KMS-11 (cell line): ENCODE results near the gene GPATCH1.
"Not testable (repeated sequence)": the region's sequence is repeated elsewhere in the genome, so short reads cannot be mapped to it uniquely, and the experiment has no call there.

Experiments used
- H2AFZ ChIP-seq: fragments of 200-600 bp; sonication (generic); 2 replicates; pipeline ENCODE4 v1.6.1; 2016; ENCODE audit warnings: antibody characterized with exemption, mixed run types, low read depth
- H3K27ac ChIP-seq: fragments of 200-600 bp; sonication (generic); 2 replicates; pipeline ENCODE4 v1.6.1; 2016; ENCODE audit warnings: mild to moderate bottlenecking, mixed run types
- H3K27me3 ChIP-seq: fragments of 200-600 bp; sonication (generic); 2 replicates; pipeline ENCODE4 v1.6.1; 2017; ENCODE audit warnings: mild to moderate bottlenecking, low read depth, mixed run types, moderate library complexity; ENCODE audit not compliant: insufficient read depth
- H3K36me3 ChIP-seq: fragments of 200-600 bp; sonication (generic); 2 replicates; pipeline ENCODE4 v1.6.1; 2017; ENCODE audit warnings: mild to moderate bottlenecking, mixed run types; ENCODE audit not compliant: insufficient read depth
- H3K4me1 ChIP-seq: fragments of 200-600 bp; sonication (generic); 2 replicates; pipeline ENCODE4 v1.6.1; 2016; ENCODE audit warnings: mild to moderate bottlenecking, low read depth, mixed run types; ENCODE audit not compliant: poor library complexity, severe bottlenecking
- H3K4me2 ChIP-seq: fragments of 200-600 bp; sonication (generic); 2 replicates; pipeline ENCODE4 v1.7.0; 2016; ENCODE audit warnings: mild to moderate bottlenecking, mixed run types
- H3K4me3 ChIP-seq: fragments of 200-600 bp; sonication (generic); IDR thresholded peaks from 2 replicates; pipeline ENCODE4 v1.6.1; 2017; ENCODE audit warnings: low read depth, low read length, mixed read lengths; ENCODE audit not compliant: insufficient read depth
- H3K79me2 ChIP-seq: fragments of 200-600 bp; sonication (generic); 2 replicates; pipeline ENCODE4 v1.6.1; 2016; ENCODE audit warnings: low read depth, mixed run types; ENCODE audit not compliant: insufficient read depth
- H3K9ac ChIP-seq: fragments of 200-600 bp; sonication (generic); 2 replicates; pipeline ENCODE4 v1.6.1; 2016; ENCODE audit warnings: mild to moderate bottlenecking, mixed run types
- H4K20me1 ChIP-seq: fragments of 200-600 bp; sonication (generic); 2 replicates; pipeline ENCODE4 v1.6.1; 2016; ENCODE audit warnings: mild to moderate bottlenecking, mixed run types; ENCODE audit not compliant: insufficient read depth
- TF ChIP-seq, protein P1 (sequence below): fragments of 200-600 bp; sonication (generic); conservative IDR thresholded peaks from 2 replicates; pipeline ENCODE4 v1.6.1; 2017; ENCODE audit warnings: low read depth, mild to moderate bottlenecking, antibody characterized with exemption, low read length, moderate library complexity, mixed read lengths

The GPATCH1 gene

GRCh38 chr19:33163481-33163880 is 82.5 kb downstream of the GPATCH1 start:
- H4K20me1 ChIP-seq: no peaks in the 10 kb centered on the region
- H2AFZ ChIP-seq: no peak overlapping the region
- H3K4me3 ChIP-seq: no peak overlapping the region
- no peaks in the 10 kb centered on the region for H3K79me2 ChIP-seq
- H3K4me1 ChIP-seq: peaks cover 8% of the 10 kb centered on the region
- TF ChIP-seq, protein P1, sequence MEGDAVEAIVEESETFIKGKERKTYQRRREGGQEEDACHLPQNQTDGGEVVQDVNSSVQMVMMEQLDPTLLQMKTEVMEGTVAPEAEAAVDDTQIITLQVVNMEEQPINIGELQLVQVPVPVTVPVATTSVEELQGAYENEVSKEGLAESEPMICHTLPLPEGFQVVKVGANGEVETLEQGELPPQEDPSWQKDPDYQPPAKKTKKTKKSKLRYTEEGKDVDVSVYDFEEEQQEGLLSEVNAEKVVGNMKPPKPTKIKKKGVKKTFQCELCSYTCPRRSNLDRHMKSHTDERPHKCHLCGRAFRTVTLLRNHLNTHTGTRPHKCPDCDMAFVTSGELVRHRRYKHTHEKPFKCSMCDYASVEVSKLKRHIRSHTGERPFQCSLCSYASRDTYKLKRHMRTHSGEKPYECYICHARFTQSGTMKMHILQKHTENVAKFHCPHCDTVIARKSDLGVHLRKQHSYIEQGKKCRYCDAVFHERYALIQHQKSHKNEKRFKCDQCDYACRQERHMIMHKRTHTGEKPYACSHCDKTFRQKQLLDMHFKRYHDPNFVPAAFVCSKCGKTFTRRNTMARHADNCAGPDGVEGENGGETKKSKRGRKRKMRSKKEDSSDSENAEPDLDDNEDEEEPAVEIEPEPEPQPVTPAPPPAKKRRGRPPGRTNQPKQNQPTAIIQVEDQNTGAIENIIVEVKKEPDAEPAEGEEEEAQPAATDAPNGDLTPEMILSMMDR: no peak
- H3K27me3 ChIP-seq: no peaks in the 10 kb centered on the region
- no peak overlapping the region for H3K4me2 ChIP-seq
- H3K27ac ChIP-seq: no peak overlapping the region
- no peak overlapping the region for H3K9ac ChIP-seq
- no peaks in the 10 kb centered on the region for H3K36me3 ChIP-seq

DNA sequence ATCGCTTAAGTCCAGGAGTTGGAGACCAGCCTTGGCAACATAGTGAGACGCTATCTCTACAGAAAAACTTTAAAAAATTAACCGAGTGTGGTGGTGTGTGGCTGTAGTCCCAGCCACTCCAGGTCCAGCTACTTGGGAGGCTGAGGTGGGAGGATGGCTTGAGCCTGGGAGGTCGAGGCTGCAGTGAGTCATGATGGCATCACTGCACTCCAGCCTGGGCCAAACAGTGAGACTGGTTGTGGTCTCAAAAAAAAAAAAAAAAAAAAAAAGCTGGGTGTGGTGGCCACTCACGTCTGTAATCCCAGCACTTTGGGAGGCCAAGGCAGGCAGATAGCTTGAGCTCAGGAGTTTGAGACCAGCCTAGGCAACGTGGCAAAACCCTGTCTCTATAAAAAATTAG is 85.1 kb downstream of the GPATCH1 start:
- H3K36me3 ChIP-seq, H3K27ac ChIP-seq, H3K27me3 ChIP-seq, H3K4me1 ChIP-seq, H3K79me2 ChIP-seq, H4K20me1 ChIP-seq, H3K4me3 ChIP-seq, H3K9ac ChIP-seq, H3K4me2 ChIP-seq, H2AFZ ChIP-seq: not testable (repeated sequence)

DNA sequence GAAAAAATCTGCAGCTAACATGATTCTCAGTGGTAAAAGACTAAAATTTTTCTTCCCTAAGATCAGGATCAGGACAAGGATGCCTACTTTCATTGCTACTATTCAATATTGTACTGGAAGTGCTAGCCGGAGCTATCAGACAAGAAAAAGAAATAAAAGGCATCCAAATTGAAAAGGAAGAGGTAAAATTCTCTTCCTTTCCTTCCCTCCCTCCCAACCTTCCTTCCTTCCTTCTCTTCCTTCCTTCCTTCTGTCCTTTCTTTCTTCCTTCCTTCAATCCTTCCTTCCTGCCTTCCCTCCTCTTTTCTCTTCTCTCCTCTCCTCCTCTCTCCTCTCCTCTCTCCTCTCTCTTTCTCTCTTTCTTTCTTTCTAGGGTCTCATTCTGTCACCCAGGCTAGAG is 86.5 kb downstream of the GPATCH1 start:
- Histone ChIP-seq H3K4me1 (no peaks in the 10 kb centered on the region), H3K9ac (no peak overlapping the region), H3K79me2 (no peaks in the 10 kb centered on the region), H3K27me3 (no peaks in the 10 kb centered on the region), H3K36me3 (no peaks in the 10 kb centered on the region), H2AFZ (no peak overlapping the region), H3K4me2 (no peak overlapping the region), H3K27ac (no peak overlapping the region), H3K4me3 (no peak overlapping the region), H4K20me1 (no peaks in the 10 kb centered on the region)
- TF ChIP-seq, protein P1: no peak

DNA sequence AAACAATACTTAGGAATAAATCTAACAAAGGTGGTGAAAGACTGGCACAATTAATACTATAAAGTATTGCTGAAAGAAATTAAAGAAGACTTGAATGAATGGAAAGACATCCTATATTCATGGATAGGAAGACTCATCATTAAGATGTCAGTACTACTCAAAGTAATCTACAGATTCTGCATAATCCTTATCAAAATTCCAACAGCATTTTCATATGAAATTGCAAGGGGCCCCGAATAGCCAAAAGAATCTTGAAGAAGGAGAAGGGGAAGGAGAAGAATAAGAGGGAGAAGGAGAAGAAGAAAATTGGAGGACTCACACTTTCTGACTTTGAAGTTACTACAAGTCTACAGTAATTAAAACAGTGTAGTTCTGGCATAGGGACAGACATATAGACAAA is 87.5 kb downstream of the GPATCH1 start:
- H3K4me3 ChIP-seq: no peak overlapping the region

DNA sequence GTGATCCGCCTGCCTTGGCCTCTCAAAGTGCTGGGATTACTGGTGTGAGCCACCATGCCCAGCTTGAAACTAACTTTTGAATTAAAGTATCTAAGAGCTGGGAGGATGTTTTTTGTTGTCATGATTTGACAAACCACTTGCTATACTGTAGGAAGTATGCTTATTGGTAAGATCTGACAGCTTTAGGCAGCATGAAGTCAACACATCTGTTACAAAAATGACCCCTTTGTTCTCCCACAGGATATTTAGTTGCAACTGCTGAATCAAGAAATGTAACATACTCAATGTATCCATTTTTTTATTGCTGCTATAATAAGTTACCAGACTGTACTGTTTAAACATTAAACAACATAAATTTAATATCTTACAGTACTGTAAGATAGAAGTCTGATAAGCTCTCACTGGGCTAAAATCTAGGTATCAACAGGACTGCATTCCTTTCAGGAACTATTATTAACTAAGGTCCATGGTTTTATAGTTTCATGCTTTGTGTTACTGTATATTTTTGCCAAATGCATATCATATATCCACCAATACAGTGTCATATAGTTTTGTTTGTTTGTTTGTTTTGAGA is 90.3 kb downstream of the GPATCH1 start:
- Histone ChIP-seq H4K20me1 (no peaks in the 10 kb centered on the region), H3K36me3 (no peaks in the 10 kb centered on the region), H3K79me2 (no peaks in the 10 kb centered on the region), H3K4me1 (peaks cover 5% of the 10 kb centered on the region), H3K9ac (no peak overlapping the region), H2AFZ (no peak overlapping the region), H3K27ac (no peak overlapping the region), H3K4me3 (no peak overlapping the region), H3K4me2 (no peak overlapping the region), H3K27me3 (no peaks in the 10 kb centered on the region)
- TF ChIP-seq, protein P1: no peak

More for the DNA sequence above, 87.5 kb downstream of the GPATCH1 start:
- H3K27me3 ChIP-seq: no peaks in the 10 kb centered on the region
- H4K20me1 ChIP-seq: no peaks in the 10 kb centered on the region
- no peaks in the 10 kb centered on the region for H3K4me1 ChIP-seq
- no peak overlapping the region for H3K27ac ChIP-seq
- no peaks in the 10 kb centered on the region for H3K79me2 ChIP-seq
- TF ChIP-seq, protein P1: no peak
- H3K4me2 ChIP-seq: no peak overlapping the region
- H3K36me3 ChIP-seq: no peaks in the 10 kb centered on the region
- H3K9ac ChIP-seq: no peak overlapping the region
- no peak overlapping the region for H2AFZ ChIP-seq
